Activated T-helper 2 cell treated with anti-CD3 and anti-CD28 coated beads, Interferon-gamma antibody, Interleukin-2, Interleukin-4, amounts not matched to agents 10 μg/mL and 5 μg/mL and 100 μg/mL, durations not matched to agents 14 hours and 24 hours and 36 hours (primary cell): ENCODE results near the gene PSMA1. TPM values are rescaled to one million over a fixed set of nuclear protein-coding genes. Genes with fewer than 3 reads are reported as not detected.

Source experiments
- DNase-seq: peaks from one replicate; pipeline ENCODE4 v3.0.0; 2021; ENCODE audit warnings: low spot score
- H3K27ac Mint-ChIP-seq: one replicate; pipeline ENCODE4 v1.8.0; 2021; ENCODE audit warnings: mixed read lengths
- H3K27me3 Mint-ChIP-seq: one replicate; pipeline ENCODE4 v1.8.0; 2021; ENCODE audit warnings: low read depth, mixed read lengths
- H3K36me3 Mint-ChIP-seq: one replicate; pipeline ENCODE4 v1.8.0; 2021; ENCODE audit warnings: low read depth, mixed read lengths
- H3K4me1 Mint-ChIP-seq: one replicate; pipeline ENCODE4 v1.8.0; 2021; ENCODE audit warnings: low read depth, mixed read lengths
- H3K4me3 Mint-ChIP-seq: one replicate; pipeline ENCODE4 v1.8.0; 2021; ENCODE audit warnings: low read depth, mild to moderate bottlenecking, moderate library complexity, mixed read lengths
- H3K9me3 Mint-ChIP-seq: one replicate; pipeline ENCODE4 v1.8.0; 2021; ENCODE audit warnings: mixed read lengths
- intact Hi-C: fragments of 100-400 bp; cut with micrococcal nuclease; formaldehyde crosslinking; loops from one replicate; pipeline ENCODE4 v1.15.1; 2023
- total RNA-seq: library from RNA; stranded (reverse); gene quantifications from 2 replicates; pipeline ENCODE4 v1.2.3, GENCODE V29; 2022

PSMA1 gene
- total RNA-seq, 1 donor from 2014 or later, result 319 TPM

- peaks cover 18% of the 10 kb centered on the region for H3K4me1 Mint-ChIP-seq
- H3K27ac Mint-ChIP-seq, result no peak overlapping the region
- no peaks in the 10 kb centered on the region for H3K9me3 Mint-ChIP-seq
- no peak overlapping the region for H3K4me3 Mint-ChIP-seq
- peaks cover 46% of the 10 kb centered on the region for H3K36me3 Mint-ChIP-seq
- intact Hi-C loops, result no loop called here
- H3K27me3 Mint-ChIP-seq, result no peaks in the 10 kb centered on the region
- DNase-seq, result no peak
Measured at GRCh38 chr11:14463623-14464022, 56.6 kb downstream of the PSMA1 start.

GRCh38 chr11:14460147-14460546 lies 60.0 kb downstream of the PSMA1 start:
- intact Hi-C loops, result no loop called here
- Mint-ChIP-seq H3K27ac (no peak overlapping the region), H3K36me3 (peaks cover 58% of the 10 kb centered on the region), H3K4me1 (peaks cover 2% of the 10 kb centered on the region), H3K4me3 (no peak overlapping the region), H3K9me3 (no peaks in the 10 kb centered on the region), H3K27me3 (no peaks in the 10 kb centered on the region)
- no peak for DNase-seq

- intact Hi-C loops, result no loop called here
- DNase-seq, result no peak
- no peaks in the 10 kb centered on the region for H3K27me3 Mint-ChIP-seq
- no peaks in the 10 kb centered on the region for H3K9me3 Mint-ChIP-seq
- H3K27ac Mint-ChIP-seq, result no peak overlapping the region
- H3K36me3 Mint-ChIP-seq, result peaks cover 63% of the 10 kb centered on the region
- no peak overlapping the region for H3K4me3 Mint-ChIP-seq
- H3K4me1 Mint-ChIP-seq, result peaks cover 2% of the 10 kb centered on the region
Measured at GRCh38 chr11:14458377-14458776, 61.8 kb downstream of the PSMA1 start.

- intact Hi-C loops, result loop anchor here (2.0 kb wide), 1 partner anchor 155 kb away; no protein-coding TSS in a partner anchor
- Mint-ChIP-seq H3K27ac (no peak overlapping the region), H3K27me3 (no peaks in the 10 kb centered on the region)
Measured at GRCh38 chr11:14455648-14456430, 64.3 kb downstream of the PSMA1 start.

More at GRCh38 chr11:14455648-14456430, 64.3 kb downstream of the PSMA1 start:
- no peaks in the 10 kb centered on the region for H3K4me1 Mint-ChIP-seq
- no peak for DNase-seq
- no peak overlapping the region for H3K4me3 Mint-ChIP-seq
- H3K36me3 Mint-ChIP-seq, result peaks cover 68% of the 10 kb centered on the region
- H3K9me3 Mint-ChIP-seq, result no peaks in the 10 kb centered on the region

Other genes starting within 250 kb of the PSMA1 start
- 64.4 and 65.2 TPM in 2 replicates for gene RRAS2, start 161.2 kb downstream of the PSMA1 start, total RNA-seq
- gene COPB1, start 20.6 kb downstream of the PSMA1 start, total RNA-seq, result 103 and 105 TPM in 2 replicates
- 58.8 and 62.1 TPM in 2 replicates for gene PDE3B, start 123.4 kb upstream of the PSMA1 start, total RNA-seq